PC-9 (cell line): ENCODE results near the gene TMEM123.

Experiments used
- CTCF ChIP-seq: fragments of 200-600 bp; sonication (generic); conservative IDR thresholded peaks from 2 replicates; pipeline ENCODE4 v1.6.1; 2017; ENCODE audit warnings: mixed run types, antibody characterized with exemption, mild to moderate bottlenecking, moderate library complexity
- EZH2 ChIP-seq: fragments of 200-600 bp; sonication (generic); IDR thresholded peaks from 2 replicates; pipeline ENCODE4 v1.8.0; 2017; ENCODE audit warnings: antibody characterized with exemption, low read depth

DNA sequence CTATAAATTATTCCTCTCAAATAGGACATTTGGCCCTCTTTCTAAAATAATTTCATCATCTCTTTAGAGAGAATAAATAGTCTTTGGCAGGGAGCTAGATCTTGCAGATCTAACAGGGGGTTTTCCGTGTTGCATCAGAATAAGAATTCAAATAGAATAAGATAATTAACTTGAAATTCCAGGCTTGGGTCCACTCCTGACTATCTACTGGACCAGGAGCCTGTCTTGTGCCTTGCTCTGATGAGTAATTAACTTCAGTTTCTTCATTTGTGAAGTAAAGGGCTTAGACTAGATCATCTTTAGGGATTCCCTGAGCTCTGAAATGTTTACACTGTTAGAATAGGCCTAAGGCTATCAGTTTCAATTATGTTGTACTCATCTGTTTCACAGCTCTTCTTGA lies 23.5 kb upstream of the TMEM123 start:
- TF ChIP-seq CTCF, result no peak
- TF ChIP-seq EZH2, result no peak
